ENCODE results near the gene FAM162B.
"Not testable (repeated sequence)": the region's sequence is repeated elsewhere in the genome, so short reads cannot be mapped to it uniquely, and the experiment has no call there.

Gene FAM162B

GRCh38 chr6:116764961-116765841 is at the start of gene FAM162B:
FAM162B (minus strand) TSS chr6:116765719; CDS start chr6:116765576, 143 bp downstream.
- DNase-seq (ENCODE audit: low spot score) = no peak

GRCh38 chr6:116812051-116812650 is 46.6 kb upstream of the FAM162B start:
- DNase-seq (ENCODE audit: low spot score) = no peak

GRCh38 chr6:116801971-116802370 is 36.5 kb upstream of the FAM162B start:
- no peak for DNase-seq (ENCODE audit: low spot score)

GRCh38 chr6:116799945-116800344 is 34.4 kb upstream of the FAM162B start:
- no peak for DNase-seq (ENCODE audit: low spot score)

- DNase-seq (ENCODE audit: low spot score) = no peak
Observed at GRCh38 chr6:116797585-116797984, 32.1 kb upstream of the FAM162B start.

GRCh38 chr6:116793224-116793623 is 27.7 kb upstream of the FAM162B start:
- DNase-seq (ENCODE audit: low spot score) = no peak

- no peak for DNase-seq (ENCODE audit: low spot score)
Observed at GRCh38 chr6:116783852-116784251, 18.3 kb upstream of the FAM162B start.

- peak; percentile 51 for DNase-seq (ENCODE audit: low spot score)
Observed at GRCh38 chr6:116779573-116780164, 14.2 kb upstream of the FAM162B start.

- no peak for DNase-seq (ENCODE audit: low spot score)
Observed at GRCh38 chr6:116773886-116774285, 8.4 kb upstream of the FAM162B start.

- DNase-seq (ENCODE audit: low spot score) = no peak
Observed at GRCh38 chr6:116772450-116772849, 6.9 kb upstream of the FAM162B start.

- no peak for DNase-seq (ENCODE audit: low spot score)
Observed at GRCh38 chr6:116767715-116768114, 2.2 kb upstream of the FAM162B start.

- no peak for DNase-seq (ENCODE audit: low spot score)
Observed at GRCh38 chr6:116766506-116767176, 1.1 kb upstream of the FAM162B start.

- no peak for DNase-seq (ENCODE audit: low spot score)
Observed at GRCh38 chr6:116764629-116764960, 924 bp downstream of the FAM162B start.

- no peak for DNase-seq (ENCODE audit: low spot score)
Observed at GRCh38 chr6:116763906-116764628, 1.5 kb downstream of the FAM162B start.

GRCh38 chr6:116763048-116763447 is 2.5 kb downstream of the FAM162B start:
- DNase-seq (ENCODE audit: low spot score) = no peak

GRCh38 chr6:116762235-116762634 is 3.3 kb downstream of the FAM162B start:
- no peak for DNase-seq (ENCODE audit: low spot score)

GRCh38 chr6:116761779-116762178 is 3.7 kb downstream of the FAM162B start:
- no peak for DNase-seq (ENCODE audit: low spot score)

- no peak for DNase-seq (ENCODE audit: low spot score)
Observed at GRCh38 chr6:116745176-116745575, 20.3 kb downstream of the FAM162B start.

- DNase-seq (ENCODE audit: low spot score) = no peak
Observed at GRCh38 chr6:116741571-116741970, 23.9 kb downstream of the FAM162B start.

GRCh38 chr6:116740486-116740885 is 25.0 kb downstream of the FAM162B start:
- DNase-seq (ENCODE audit: low spot score) = not testable (repeated sequence)

GRCh38 chr6:116737004-116737403 is 28.5 kb downstream of the FAM162B start:
- DNase-seq (ENCODE audit: low spot score) = no peak

GRCh38 chr6:116730513-116730912 is 35.0 kb downstream of the FAM162B start:
- no peak for DNase-seq (ENCODE audit: low spot score)

All from kidney tubule cell (primary cell).